NT2/D1 (cell line): Measurements from ENCODE around the gene EEA1.

ENCODE experiments used
- YY1 ChIP-seq: IDR thresholded peaks from 2 replicates; pipeline ENCODE4 v1.6.1; 2011; ENCODE audit not compliant: insufficient read length, insufficient read depth
- ZNF274 ChIP-seq: IDR thresholded peaks from 2 replicates; pipeline ENCODE4 v1.6.1; 2011; ENCODE audit warnings: mild to moderate bottlenecking, low read depth, low read length

DNA sequence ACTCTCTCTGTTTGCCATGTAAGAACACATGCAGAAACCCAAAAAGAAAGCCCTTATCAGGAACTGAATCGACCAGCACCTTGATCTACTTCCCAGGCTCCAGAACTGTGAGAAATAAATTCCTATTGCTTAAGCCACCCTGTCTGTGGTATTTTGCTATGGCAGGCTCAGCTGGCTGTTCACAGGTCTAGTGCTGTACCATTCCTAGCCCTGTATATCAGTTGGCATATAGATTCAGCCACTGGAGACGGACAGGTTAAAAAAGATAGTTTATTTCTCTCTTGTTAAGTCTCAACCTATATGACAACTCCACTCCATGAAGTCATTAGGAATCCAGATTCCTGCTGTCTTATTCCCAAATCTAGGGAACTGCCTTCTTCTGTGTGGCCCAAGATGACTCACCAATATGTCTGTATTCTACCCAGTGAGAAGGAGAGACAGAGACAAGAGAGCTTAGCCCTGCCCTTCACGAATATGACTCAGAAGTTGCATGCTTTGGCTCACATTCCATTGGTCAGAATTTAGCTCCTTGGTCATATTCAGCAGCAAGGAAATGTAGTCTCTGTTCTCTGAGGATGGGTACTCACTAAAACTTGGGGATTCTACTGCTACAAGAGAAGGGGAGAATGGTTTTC, 169.3 kb downstream of the EEA1 start:
- no peak for TF ChIP-seq ZNF274
- TF ChIP-seq YY1: no peak
